ENCODE data around the gene PLP1.
"Not testable (repeated sequence)": the region's sequence is repeated elsewhere in the genome, so short reads cannot be mapped to it uniquely, and the experiment has no call there.

The PLP1 gene

GRCh38 chrX:103776546-103776945, at the start of gene PLP1:
TSS of gene PLP1 (plus strand) at chrX:103776840. CDS start at chrX:103776996, 156 bp downstream.
- no peak within 1 kb of the TSS for H3K4me3 ChIP-seq (ENCODE audit: low read length)
- no peak for TF ChIP-seq ZNF274 (IDR thresholded peaks at IDR 0.05; ENCODE audit: low read depth, low read length)

- TF ChIP-seq ZNF274 (IDR thresholded peaks at IDR 0.05; ENCODE audit: low read depth, low read length), result no peak
- no peak overlapping the region for H3K4me3 ChIP-seq (ENCODE audit: low read length)
These were observed 49.5 kb upstream of the PLP1 start for GRCh38 chrX:103727115-103727514.

- no peak overlapping the region for H3K4me3 ChIP-seq (ENCODE audit: low read length)
- no peak for TF ChIP-seq ZNF274 (IDR thresholded peaks at IDR 0.05; ENCODE audit: low read depth, low read length)
These were observed 47.6 kb upstream of the PLP1 start for GRCh38 chrX:103729015-103729414.

- H3K4me3 ChIP-seq (ENCODE audit: low read length), result no peak overlapping the region
- TF ChIP-seq ZNF274 (IDR thresholded peaks at IDR 0.05; ENCODE audit: low read depth, low read length), result no peak
These were observed 46.4 kb upstream of the PLP1 start for GRCh38 chrX:103730147-103730795.

- TF ChIP-seq ZNF274 (IDR thresholded peaks at IDR 0.05; ENCODE audit: low read depth, low read length), result no peak
These were observed 45.7 kb upstream of the PLP1 start for GRCh38 chrX:103730796-103731493.

GRCh38 chrX:103733017-103733416, 43.6 kb upstream of the PLP1 start:
- H3K4me3 ChIP-seq (ENCODE audit: low read length), result no peak overlapping the region
- no peak for TF ChIP-seq ZNF274 (IDR thresholded peaks at IDR 0.05; ENCODE audit: low read depth, low read length)

More at GRCh38 chrX:103730796-103731493, 45.7 kb upstream of the PLP1 start:
- H3K4me3 ChIP-seq (ENCODE audit: low read length), result no peak overlapping the region

GRCh38 chrX:103734125-103734760, 42.4 kb upstream of the PLP1 start:
- TF ChIP-seq ZNF274 (IDR thresholded peaks at IDR 0.05; ENCODE audit: low read depth, low read length), result no peak

GRCh38 chrX:103737696-103738095, 38.9 kb upstream of the PLP1 start:
- TF ChIP-seq ZNF274 (IDR thresholded peaks at IDR 0.05; ENCODE audit: low read depth, low read length), result no peak
- H3K4me3 ChIP-seq (ENCODE audit: low read length), result no peak overlapping the region

More at GRCh38 chrX:103734125-103734760, 42.4 kb upstream of the PLP1 start:
- H3K4me3 ChIP-seq (ENCODE audit: low read length), result no peak overlapping the region

GRCh38 chrX:103739421-103739820, 37.2 kb upstream of the PLP1 start:
- no peak for TF ChIP-seq ZNF274 (IDR thresholded peaks at IDR 0.05; ENCODE audit: low read depth, low read length)
- no peak overlapping the region for H3K4me3 ChIP-seq (ENCODE audit: low read length)

- TF ChIP-seq ZNF274 (IDR thresholded peaks at IDR 0.05; ENCODE audit: low read depth, low read length), result no peak
- no peak overlapping the region for H3K4me3 ChIP-seq (ENCODE audit: low read length)
These were observed 34.8 kb upstream of the PLP1 start for GRCh38 chrX:103741879-103742278.

GRCh38 chrX:103742339-103742738, 34.3 kb upstream of the PLP1 start:
- no peak for TF ChIP-seq ZNF274 (IDR thresholded peaks at IDR 0.05; ENCODE audit: low read depth, low read length)
- H3K4me3 ChIP-seq (ENCODE audit: low read length), result no peak overlapping the region

GRCh38 chrX:103747163-103747562, 29.5 kb upstream of the PLP1 start:
- no peak for TF ChIP-seq ZNF274 (IDR thresholded peaks at IDR 0.05; ENCODE audit: low read depth, low read length)
- H3K4me3 ChIP-seq (ENCODE audit: low read length), result no peak overlapping the region

GRCh38 chrX:103754401-103754800, 22.2 kb upstream of the PLP1 start:
- no peak for TF ChIP-seq ZNF274 (IDR thresholded peaks at IDR 0.05; ENCODE audit: low read depth, low read length)
- no peak overlapping the region for H3K4me3 ChIP-seq (ENCODE audit: low read length)

GRCh38 chrX:103756736-103757135, 19.9 kb upstream of the PLP1 start:
- TF ChIP-seq ZNF274 (IDR thresholded peaks at IDR 0.05; ENCODE audit: low read depth, low read length), result no peak
- no peak overlapping the region for H3K4me3 ChIP-seq (ENCODE audit: low read length)

GRCh38 chrX:103758555-103758954, 18.1 kb upstream of the PLP1 start:
- no peak for TF ChIP-seq ZNF274 (IDR thresholded peaks at IDR 0.05; ENCODE audit: low read depth, low read length)
- no peak overlapping the region for H3K4me3 ChIP-seq (ENCODE audit: low read length)

- not testable (repeated sequence) for H3K4me3 ChIP-seq (ENCODE audit: low read length)
These were observed 13.1 kb upstream of the PLP1 start for GRCh38 chrX:103763541-103763940.

- not testable (repeated sequence) for H3K4me3 ChIP-seq (ENCODE audit: low read length)
These were observed 9.7 kb upstream of the PLP1 start for GRCh38 chrX:103766813-103767555.
